Measurements from ENCODE around the gene VAV2. TPM values are rescaled to one million over a fixed set of nuclear protein-coding genes. Genes with fewer than 3 reads are reported as not detected.

Gene VAV2
- total RNA-seq, 1 experiment from 2014 or later = 9.7 TPM

DNA sequence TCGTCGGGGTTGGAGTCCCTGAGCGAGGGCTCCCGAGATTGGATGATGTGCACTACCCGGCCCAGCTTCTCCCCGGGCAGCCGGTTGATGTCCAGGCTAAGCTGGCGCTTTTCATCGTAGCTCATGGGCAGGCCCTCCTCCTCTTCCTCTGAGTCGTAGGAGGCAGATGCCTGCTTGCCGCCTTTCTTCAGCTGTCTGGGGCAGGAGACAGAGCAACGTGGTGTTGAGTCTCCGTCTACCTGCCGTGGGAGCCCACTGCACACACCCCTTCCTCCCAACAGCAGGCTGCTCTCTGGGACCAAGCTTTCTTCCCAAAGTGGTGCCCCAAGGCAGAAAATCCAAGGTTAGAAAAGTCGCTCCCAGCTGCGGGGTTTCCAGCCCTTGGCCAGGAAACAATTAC is 44.0 kb upstream of the VAV2 start:
- no peak overlapping the region for H2AFZ ChIP-seq (ENCODE audit: low read length)
- no peak for DNase-seq
- no peaks in the 10 kb centered on the region for H3K79me2 ChIP-seq (ENCODE audit: low read length)
- no peaks in the 10 kb centered on the region; the same call in 1 of the 2 replicates for H3K36me3 ChIP-seq (ENCODE audit: low read depth, low read length)
- BruUV-seq (replicated peaks) = no TSS peak
- H3K9me3 ChIP-seq (ENCODE audit: low read length) = no peaks in the 10 kb centered on the region
- H3K27me3 ChIP-seq (ENCODE audit: low read length) = no peaks in the 10 kb centered on the region
- H3K4me1 ChIP-seq (ENCODE audit: insufficient read depth, low read length) = no peaks in the 10 kb centered on the region
- H3K9me2 ChIP-seq (replicated peaks; ENCODE audit: low read length) = no peaks in the 10 kb centered on the region
- ATAC-seq = no peak
- H3K4me3 ChIP-seq (ENCODE audit: low read length) = no peak overlapping the region
- H3K27ac ChIP-seq (ENCODE audit: low read length) = no peak overlapping the region
- intact Hi-C loops (cut with micrococcal nuclease) = no loop called here
- no peaks in the 10 kb centered on the region for H3F3A ChIP-seq (ENCODE audit: low read length, unreplicated experiment)
- no peaks in the 10 kb centered on the region for H4K20me1 ChIP-seq (ENCODE audit: low read length)
- ChIA-PET CTCF (no interaction called here), POLR2A (ENCODE audit: unreplicated experiment) (no interaction called here)
- TF ChIP-seq EZH2 (IDR thresholded peaks at IDR 0.05; ENCODE audit: low read length, unreplicated experiment) = no peak
- TF ChIP-seq, protein P1, sequence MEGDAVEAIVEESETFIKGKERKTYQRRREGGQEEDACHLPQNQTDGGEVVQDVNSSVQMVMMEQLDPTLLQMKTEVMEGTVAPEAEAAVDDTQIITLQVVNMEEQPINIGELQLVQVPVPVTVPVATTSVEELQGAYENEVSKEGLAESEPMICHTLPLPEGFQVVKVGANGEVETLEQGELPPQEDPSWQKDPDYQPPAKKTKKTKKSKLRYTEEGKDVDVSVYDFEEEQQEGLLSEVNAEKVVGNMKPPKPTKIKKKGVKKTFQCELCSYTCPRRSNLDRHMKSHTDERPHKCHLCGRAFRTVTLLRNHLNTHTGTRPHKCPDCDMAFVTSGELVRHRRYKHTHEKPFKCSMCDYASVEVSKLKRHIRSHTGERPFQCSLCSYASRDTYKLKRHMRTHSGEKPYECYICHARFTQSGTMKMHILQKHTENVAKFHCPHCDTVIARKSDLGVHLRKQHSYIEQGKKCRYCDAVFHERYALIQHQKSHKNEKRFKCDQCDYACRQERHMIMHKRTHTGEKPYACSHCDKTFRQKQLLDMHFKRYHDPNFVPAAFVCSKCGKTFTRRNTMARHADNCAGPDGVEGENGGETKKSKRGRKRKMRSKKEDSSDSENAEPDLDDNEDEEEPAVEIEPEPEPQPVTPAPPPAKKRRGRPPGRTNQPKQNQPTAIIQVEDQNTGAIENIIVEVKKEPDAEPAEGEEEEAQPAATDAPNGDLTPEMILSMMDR (conservative IDR thresholded peaks at IDR 0.05; ENCODE audit: low read depth, low read length) = no peak
- TF ChIP-seq EZH2phosphoT487 (IDR thresholded peaks at IDR 0.05; ENCODE audit: borderline replicate concordance, low read length) = no peak
- H3K9ac ChIP-seq (ENCODE audit: low read length) = no peak overlapping the region
- no peak overlapping the region for H3K4me2 ChIP-seq (ENCODE audit: low read length)

DNA sequence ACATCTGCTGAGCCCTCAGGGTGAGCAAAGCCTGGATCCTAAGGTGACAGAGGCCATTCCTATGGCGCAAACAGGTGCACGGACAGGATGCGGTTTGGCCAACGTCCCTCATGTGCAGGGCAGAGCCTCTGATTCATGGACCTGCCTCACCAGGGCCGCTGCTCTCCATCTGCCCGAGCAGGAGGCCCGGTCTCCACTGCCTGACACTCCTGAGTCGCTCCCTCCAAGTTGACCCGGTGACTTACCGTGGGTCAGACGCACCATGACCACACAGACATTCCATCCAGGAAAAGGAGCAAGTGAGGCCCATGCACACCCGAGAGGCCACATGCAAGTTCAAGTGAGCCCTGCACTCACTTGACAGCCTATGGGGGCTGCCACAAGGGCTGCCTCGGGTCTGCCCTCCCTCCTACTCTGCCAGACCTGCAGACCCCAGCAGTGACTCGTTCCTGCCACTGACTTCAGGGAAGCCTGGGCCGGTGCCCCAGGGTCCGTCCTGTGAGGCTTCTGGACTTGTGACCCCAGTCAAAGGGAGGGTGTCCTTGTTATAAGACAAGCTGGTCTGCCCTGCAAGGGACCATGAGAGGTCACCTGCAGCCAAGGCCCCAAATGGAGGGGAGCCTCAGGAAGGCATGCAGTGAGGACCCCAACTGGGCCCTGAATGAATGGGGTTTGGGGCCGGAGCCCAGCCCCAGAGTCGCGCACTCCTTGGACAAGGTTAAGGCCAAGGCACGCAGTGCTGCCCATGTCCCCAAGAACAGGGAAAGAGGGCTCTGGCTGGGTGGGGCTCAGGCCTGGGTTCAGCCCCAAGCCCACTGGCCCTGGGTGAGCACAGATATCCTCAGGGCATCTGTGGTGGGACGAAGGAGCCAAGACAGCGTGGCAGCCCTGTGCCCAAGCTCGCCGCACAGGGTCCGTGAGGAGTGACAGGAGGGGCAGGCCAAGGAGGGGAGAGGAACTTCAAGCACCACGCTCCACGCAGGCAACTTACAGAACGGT is 43.2 kb upstream of the VAV2 start:
- Histone ChIP-seq H3K4me1 (ENCODE audit: insufficient read depth, low read length) (no peaks in the 10 kb centered on the region), H3K9me3 (ENCODE audit: low read length) (no peaks in the 10 kb centered on the region), H3K79me2 (ENCODE audit: low read length) (no peaks in the 10 kb centered on the region), H3K36me3 (ENCODE audit: low read depth, low read length) (no peaks in the 10 kb centered on the region; the same call in 1 of the 2 replicates), H3K4me2 (ENCODE audit: low read length) (no peak overlapping the region), H3F3A (ENCODE audit: low read length, unreplicated experiment) (no peaks in the 10 kb centered on the region), H3K27ac (ENCODE audit: low read length) (no peak overlapping the region), H4K20me1 (ENCODE audit: low read length) (no peaks in the 10 kb centered on the region), H3K27me3 (ENCODE audit: low read length) (no peaks in the 10 kb centered on the region), H2AFZ (ENCODE audit: low read length) (no peak overlapping the region), H3K4me3 (ENCODE audit: low read length) (no peak overlapping the region), H3K9ac (ENCODE audit: low read length) (no peak overlapping the region), H3K9me2 (replicated peaks; ENCODE audit: low read length) (no peaks in the 10 kb centered on the region)
- BruUV-seq (replicated peaks) = no TSS peak
- ATAC-seq (no peak), DNase-seq (no peak)
- ChIA-PET CTCF (no interaction called here), POLR2A (ENCODE audit: unreplicated experiment) (no interaction called here)
- intact Hi-C loops (cut with micrococcal nuclease) = no loop called here
- TF ChIP-seq EZH2 (IDR thresholded peaks at IDR 0.05; ENCODE audit: low read length, unreplicated experiment) (no peak), EZH2phosphoT487 (IDR thresholded peaks at IDR 0.05; ENCODE audit: borderline replicate concordance, low read length) (no peak)
- TF ChIP-seq, protein P1 (conservative IDR thresholded peaks at IDR 0.05; ENCODE audit: low read depth, low read length) = no peak
